Testis (tissue), 2 donors: Measurements from ENCODE around the gene CYGB.

Source experiments
- POLR2A ChIP-seq: fragments of 450-650 bp; IDR thresholded peaks from one replicate; pipeline ENCODE4 v1.6.1; 2017; ENCODE audit warnings: antibody characterized with exemption, mild to moderate bottlenecking, moderate library complexity
- TF ChIP-seq, protein P1 (sequence below), 3 experiments: fragments of 450-650 bp in 2 of 3; fragments of 200-600 bp in 1 of 3; sonication (generic) in 1 of 3; IDR thresholded peaks; one replicate each; pipeline ENCODE4 v1.5.1; 2016 to 2019; ENCODE audit warnings: antibody characterized with exemption in 3 of 3, mild to moderate bottlenecking in 2 of 3, moderate library complexity in 1 of 3

DNA sequence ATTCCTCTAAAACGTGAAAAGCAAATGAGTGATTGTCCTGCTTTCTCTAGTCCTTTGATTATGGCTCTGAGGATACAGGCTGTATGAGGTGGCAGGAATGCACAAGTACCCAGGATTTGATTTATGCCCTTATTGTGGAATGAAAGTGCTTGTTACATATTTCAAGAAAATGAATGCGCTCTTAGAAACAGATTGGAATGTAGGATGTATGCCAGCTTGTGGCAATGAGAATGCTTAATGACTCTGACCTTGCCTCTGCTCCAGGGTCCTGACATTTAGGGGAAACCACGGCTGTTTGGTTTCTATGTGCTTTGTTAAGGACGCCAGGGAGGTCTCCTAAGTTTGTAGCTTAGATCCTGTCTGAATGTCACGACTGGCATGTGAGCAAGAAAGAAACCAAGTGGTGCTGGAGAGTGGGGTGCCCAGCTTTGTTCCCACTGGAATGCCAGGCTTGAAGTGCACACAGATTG, 24.3 kb upstream of the CYGB start:
- TF ChIP-seq, protein P1, sequence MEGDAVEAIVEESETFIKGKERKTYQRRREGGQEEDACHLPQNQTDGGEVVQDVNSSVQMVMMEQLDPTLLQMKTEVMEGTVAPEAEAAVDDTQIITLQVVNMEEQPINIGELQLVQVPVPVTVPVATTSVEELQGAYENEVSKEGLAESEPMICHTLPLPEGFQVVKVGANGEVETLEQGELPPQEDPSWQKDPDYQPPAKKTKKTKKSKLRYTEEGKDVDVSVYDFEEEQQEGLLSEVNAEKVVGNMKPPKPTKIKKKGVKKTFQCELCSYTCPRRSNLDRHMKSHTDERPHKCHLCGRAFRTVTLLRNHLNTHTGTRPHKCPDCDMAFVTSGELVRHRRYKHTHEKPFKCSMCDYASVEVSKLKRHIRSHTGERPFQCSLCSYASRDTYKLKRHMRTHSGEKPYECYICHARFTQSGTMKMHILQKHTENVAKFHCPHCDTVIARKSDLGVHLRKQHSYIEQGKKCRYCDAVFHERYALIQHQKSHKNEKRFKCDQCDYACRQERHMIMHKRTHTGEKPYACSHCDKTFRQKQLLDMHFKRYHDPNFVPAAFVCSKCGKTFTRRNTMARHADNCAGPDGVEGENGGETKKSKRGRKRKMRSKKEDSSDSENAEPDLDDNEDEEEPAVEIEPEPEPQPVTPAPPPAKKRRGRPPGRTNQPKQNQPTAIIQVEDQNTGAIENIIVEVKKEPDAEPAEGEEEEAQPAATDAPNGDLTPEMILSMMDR (IDR thresholded peaks at IDR 0.05), result no peak
- TF ChIP-seq POLR2A, result no peak
